ENCODE results near the gene GNG12. TPM values are rescaled to one million over a fixed set of nuclear protein-coding genes. Genes with fewer than 3 reads are reported as not detected.

Gene GNG12
- total and polyA plus RNA-seq, 9 of the 15 experiments (the other 6 are each of a cell fraction or from before 2014, with no cell fraction given), result 2.6 to 6.0 (median 4.1) TPM

DNA sequence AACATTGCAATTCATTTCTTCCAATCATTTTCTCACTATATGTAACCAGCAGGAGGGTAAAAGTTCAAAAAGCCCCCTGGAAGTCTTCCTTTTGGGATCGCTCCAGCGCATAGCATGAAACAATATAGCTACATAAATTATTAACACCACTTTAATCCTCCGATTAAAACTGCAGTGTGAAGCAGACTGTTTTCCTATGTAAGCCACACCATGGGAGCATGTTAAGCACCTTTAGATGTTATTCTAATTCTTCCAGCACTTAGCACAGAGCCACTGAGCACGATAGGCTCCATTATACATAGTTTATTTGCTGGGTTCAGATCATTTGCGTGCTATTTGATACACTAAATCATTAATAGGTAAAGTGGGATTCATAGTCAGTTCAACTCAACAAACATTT, 166.6 kb downstream of the GNG12 start:
- BruUV-seq (replicated peaks), result no TSS peak
- Histone ChIP-seq H3K9me1 (ENCODE audit: control insufficient read depth, insufficient read depth, low read length) (no peaks in the 10 kb centered on the region), H4K20me1 (replicated peaks; ENCODE audit: control insufficient read depth, insufficient read depth, low read length) (no peaks in the 10 kb centered on the region), H3K4me1 (replicated peaks in 1 of 2; ENCODE audit: control insufficient read depth in 2 of 2, insufficient read depth in 2 of 2, low read length in 2 of 2) (no peaks in the 10 kb centered on the region), H3K9ac (ENCODE audit: insufficient read depth in 1 of 2, low read depth in 2 of 2, low read length in 2 of 2) (no peak overlapping the region), H3K36me3 (ENCODE audit: control insufficient read depth, insufficient read depth, low read length) (no peaks in the 10 kb centered on the region), H3K4me3 (no peak overlapping the region), H3K27me3 (ENCODE audit: control insufficient read depth in 2 of 2, insufficient read depth in 2 of 2, low read length in 2 of 2) (no peaks in the 10 kb centered on the region), H3K79me2 (ENCODE audit: control insufficient read depth, insufficient read depth, low read length) (no peaks in the 10 kb centered on the region), H2AFZ (ENCODE audit: low read depth, low read length) (no peak overlapping the region), H3K27ac (ENCODE audit: extremely low read depth, low read depth, low read length) (no peak overlapping the region), H3K4me2 (ENCODE audit: insufficient read depth, low read length) (no peak overlapping the region), H3K9me3 (replicated peaks; ENCODE audit: control insufficient read depth, insufficient read depth, low read depth, low read length) (no peaks in the 10 kb centered on the region)
- POLR2A ChIA-PET, result interaction anchor here (0.6 to 1.3 kb wide), 3 partner anchors 13 to 260 kb away, joined by 3 to 4 read pairs (median 4); no protein-coding TSS in a partner anchor
- in situ Hi-C loops (cut with MboI) (no loop called here), intact Hi-C loops (cut with micrococcal nuclease) (no loop called here)
- WGBS (ENCODE audit: insufficient coverage, low coverage, missing lambda C conversion rate), result 59% methylated on average over 5 of the region's 5 CpGs
- TF ChIP-seq HMG20A (CRISPR knock-in tag; conservative IDR thresholded peaks at IDR 0.05) (no peak), HNRNPUL1 (IDR thresholded peaks at IDR 0.05; ENCODE audit: low read length) (no peak), MCM5 (IDR thresholded peaks at IDR 0.05; ENCODE audit: low read depth) (no peak), KHSRP (IDR thresholded peaks at IDR 0.05) (no peak), MYNN (IDR thresholded peaks at IDR 0.05) (no peak), MYNN (CRISPR knock-in tag; IDR thresholded peaks at IDR 0.05) (no peak), ZNF830 (CRISPR knock-in tag; IDR thresholded peaks at IDR 0.05) (no peak), MAFF (IDR thresholded peaks at IDR 0.05; ENCODE audit: low read length) (no peak), ILK (tag; IDR thresholded peaks at IDR 0.05; ENCODE audit: borderline replicate concordance, low read depth) (no peak), KDM5B (IDR thresholded peaks at IDR 0.05; ENCODE audit: insufficient replicate concordance, low read depth, low read length) (no peak), LARP7 (IDR thresholded peaks at IDR 0.05) (no peak), TFAM (CRISPR knock-in tag; conservative IDR thresholded peaks at IDR 0.05) (no peak), CXXC5 (CRISPR knock-in tag; IDR thresholded peaks at IDR 0.05) (no peak), ZNF668 (CRISPR knock-in tag; IDR thresholded peaks at IDR 0.05) (no peak)
- TF ChIP-seq, protein P1, sequence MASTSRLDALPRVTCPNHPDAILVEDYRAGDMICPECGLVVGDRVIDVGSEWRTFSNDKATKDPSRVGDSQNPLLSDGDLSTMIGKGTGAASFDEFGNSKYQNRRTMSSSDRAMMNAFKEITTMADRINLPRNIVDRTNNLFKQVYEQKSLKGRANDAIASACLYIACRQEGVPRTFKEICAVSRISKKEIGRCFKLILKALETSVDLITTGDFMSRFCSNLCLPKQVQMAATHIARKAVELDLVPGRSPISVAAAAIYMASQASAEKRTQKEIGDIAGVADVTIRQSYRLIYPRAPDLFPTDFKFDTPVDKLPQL (IDR thresholded peaks at IDR 0.05; ENCODE audit: extremely low read depth, insufficient read length), result no peak
- TF ChIP-seq, protein P2, sequence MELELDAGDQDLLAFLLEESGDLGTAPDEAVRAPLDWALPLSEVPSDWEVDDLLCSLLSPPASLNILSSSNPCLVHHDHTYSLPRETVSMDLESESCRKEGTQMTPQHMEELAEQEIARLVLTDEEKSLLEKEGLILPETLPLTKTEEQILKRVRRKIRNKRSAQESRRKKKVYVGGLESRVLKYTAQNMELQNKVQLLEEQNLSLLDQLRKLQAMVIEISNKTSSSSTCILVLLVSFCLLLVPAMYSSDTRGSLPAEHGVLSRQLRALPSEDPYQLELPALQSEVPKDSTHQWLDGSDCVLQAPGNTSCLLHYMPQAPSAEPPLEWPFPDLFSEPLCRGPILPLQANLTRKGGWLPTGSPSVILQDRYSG (tag; conservative IDR thresholded peaks at IDR 0.05; ENCODE audit: low read depth), result no peak
- FAIRE-seq (no peak), DNase-seq (ENCODE audit: extremely low read depth in 1 of 4, low spot score in 3 of 4) (no peak), ATAC-seq (no peak)
- CTCF ChIA-PET (ENCODE audit: low intra/inter-chr PET ratio), result no interaction called here

Measured in K562 (cell line).